NK-92 (cell line): ENCODE measurements around the gene CNGA3.
"Not testable (repeated sequence)": the region's sequence is repeated elsewhere in the genome, so short reads cannot be mapped to it uniquely, and the experiment has no call there.

Source experiments
- DNase-seq: peaks from one replicate; lab custom pipeline; 2025; ENCODE audit not compliant: unreplicated experiment; lab: John Stamatoyannopoulos, UW

The CNGA3 gene

DNA sequence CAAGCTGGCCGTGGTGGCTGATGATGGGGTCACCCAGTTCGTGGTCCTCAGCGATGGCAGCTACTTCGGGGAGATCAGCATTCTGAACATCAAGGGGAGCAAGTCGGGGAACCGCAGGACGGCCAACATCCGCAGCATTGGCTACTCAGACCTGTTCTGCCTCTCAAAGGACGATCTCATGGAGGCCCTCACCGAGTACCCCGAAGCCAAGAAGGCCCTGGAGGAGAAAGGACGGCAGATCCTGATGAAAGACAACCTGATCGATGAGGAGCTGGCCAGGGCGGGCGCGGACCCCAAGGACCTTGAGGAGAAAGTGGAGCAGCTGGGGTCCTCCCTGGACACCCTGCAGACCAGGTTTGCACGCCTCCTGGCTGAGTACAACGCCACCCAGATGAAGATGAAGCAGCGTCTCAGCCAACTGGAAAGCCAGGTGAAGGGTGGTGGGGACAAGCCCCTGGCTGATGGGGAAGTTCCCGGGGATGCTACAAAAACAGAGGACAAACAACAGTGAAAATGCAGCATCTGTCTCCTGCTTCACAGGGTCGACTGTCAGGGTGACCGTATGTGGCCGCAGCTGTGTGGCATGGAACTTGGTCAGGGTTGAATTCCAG lies 50.6 kb downstream of the CNGA3 start:
- no peak for DNase-seq

DNA sequence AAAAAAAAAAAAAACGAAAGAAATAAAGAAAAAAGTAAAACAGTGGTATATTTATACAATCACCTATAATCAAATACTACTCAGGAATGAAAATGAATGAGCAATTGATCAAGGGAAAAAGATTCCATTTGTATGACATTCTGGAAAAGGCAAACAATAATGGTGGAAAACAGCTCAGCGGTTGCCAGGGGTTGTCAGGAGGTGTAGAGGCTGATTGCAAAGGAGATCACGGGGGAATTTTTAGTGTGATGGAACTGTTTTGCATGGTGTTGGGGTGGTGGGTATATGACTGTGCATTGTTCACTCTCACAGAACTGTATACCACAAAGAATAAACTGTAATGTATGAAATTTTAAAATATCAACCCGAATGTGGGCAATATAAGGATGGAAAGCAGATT lies 52.9 kb downstream of the CNGA3 start:
- no peak for DNase-seq

DNA sequence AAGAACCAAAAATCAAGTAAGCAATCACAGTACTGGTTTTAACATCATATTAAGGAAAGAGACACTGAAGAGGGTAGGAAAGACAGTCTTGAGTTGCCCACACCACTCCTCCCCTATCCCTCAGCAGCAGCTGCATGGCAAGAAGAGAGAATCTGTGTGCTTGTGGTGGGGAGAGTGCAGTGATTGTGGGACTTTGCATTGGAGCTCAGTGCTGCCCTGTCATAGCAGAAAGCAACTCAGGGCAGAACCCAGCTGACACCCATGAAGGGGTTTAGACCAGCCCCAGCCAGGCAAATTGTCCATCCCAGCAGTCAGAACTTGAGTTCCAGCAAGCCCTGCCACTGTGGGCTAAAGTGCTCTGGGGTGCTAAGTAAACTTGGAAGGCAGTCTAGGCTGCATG lies 57.6 kb downstream of the CNGA3 start:
- no peak for DNase-seq

DNA sequence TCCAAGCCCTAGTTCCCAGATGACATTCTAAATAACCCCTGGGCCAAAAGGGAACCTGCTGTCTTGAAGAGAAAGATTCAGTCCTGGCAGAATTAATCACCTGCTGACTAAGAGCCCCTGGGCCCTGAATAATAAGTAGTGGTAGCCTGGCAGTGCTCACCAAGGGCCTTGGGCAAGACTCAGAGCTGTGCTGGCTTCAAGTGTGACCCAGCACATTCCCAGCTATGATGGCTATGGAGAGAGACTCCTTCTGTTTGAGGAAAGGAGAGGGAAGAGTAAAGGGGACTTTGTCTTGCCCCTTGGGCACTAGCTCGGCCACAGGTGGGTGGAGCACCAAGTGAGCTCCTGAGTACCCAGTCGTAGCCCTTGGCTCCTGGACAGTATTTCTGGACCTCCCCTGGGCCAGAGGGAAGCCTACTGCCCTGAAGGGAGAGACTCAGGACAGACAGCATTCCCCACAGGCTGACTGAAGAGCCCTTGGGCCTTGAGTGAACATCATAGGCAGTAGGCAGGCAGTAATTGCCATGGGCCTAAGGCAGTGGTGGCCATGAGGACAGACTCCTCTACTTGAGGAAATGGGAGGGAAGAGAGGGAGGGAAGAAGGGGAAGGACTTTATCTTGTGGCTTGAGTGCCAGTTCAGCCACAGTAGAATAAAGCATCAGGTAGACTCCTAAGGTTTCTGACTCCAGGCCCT lies 58.4 kb downstream of the CNGA3 start:
- DNase-seq = no peak

DNA sequence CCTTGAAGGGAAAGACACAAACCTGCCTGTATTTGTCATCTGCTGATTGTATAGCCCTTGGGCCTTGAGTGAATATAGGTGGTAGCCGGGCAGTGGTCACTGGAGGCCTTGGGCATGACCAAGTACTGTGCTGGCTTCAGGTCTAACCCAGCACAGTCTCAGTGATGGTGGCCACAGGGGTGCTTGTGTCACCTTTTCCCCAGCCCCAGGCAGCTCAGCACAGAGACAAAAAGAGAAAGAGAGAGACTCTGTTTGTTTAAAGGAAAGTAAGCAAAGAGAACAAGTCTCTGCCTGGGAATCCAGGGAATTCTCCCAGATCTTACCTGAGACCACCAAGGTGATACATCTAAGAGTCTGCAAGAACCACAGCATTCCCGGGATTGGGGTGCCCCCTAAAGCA lies 59.0 kb downstream of the CNGA3 start:
- DNase-seq = no peak

DNA sequence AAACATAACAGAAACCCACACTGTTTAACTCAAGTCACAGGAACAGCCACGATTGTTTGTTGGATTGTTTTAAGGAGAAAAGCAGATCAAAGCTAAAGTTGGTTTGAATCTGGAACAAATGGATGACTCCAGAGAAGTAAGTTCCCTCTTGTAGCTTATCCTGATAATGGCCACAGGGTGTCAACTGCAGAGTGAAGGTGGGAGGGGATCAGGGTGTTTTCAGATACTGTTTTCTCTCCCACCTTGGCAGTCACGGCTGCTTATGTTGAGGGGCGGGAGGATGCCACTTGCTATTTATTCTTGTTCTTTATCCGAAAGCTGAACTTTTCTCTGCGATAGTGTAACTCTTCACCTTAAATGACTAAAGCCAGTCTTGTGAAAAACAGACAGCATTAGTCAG lies 61.9 kb downstream of the CNGA3 start:
- DNase-seq = no peak

DNA sequence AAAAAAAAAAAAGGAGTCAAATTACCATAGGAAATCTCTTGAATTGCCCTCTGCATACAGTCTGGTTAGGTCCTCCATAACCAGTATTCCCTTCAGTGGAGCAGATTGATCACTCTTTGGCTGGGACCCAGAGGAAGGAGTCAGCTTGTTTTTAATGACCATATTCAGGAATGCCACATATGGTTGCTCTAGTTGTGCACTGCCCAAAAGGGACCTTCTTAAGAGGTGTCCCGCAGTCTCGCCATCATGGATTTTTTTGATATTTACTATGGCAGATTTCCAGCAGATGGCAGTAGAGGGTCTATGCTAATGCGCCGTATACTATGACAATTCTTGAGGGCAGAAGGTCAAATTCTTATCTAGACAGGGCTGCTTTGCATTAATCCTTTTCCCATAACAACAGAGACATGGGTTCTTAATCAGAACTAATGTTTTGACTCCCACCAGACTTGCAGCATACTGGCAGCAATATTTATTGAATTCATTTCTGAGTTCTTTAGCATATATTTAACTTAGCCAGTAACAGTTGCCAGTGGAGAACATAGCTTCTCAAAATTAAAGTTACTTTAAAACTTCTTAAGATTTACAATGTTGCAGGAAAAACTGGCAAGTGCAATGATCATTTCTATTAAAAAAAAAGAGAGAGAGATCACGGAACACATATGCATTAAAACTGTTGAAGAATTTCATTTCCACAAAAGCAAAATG lies 66.6 kb downstream of the CNGA3 start:
- no peak for DNase-seq

DNA sequence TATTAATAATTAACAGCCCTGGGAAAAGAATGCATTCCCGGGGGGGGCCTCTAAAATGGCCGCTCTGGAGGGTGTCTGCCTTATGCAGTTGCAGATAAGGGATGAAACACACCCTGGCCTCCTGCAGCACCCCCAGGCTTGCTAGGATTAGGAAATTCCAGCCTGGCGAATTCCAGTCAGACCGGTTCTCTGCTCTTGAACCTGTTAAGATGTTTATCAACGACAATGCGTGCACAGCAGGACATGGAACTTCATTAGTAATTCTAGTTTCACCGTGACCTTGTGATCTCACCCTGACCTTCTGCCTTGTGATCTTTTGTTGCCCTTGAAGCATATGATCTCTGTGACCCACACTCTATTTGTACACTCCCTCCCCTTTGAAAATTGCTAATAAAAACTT lies 68.0 kb downstream of the CNGA3 start:
- DNase-seq = not testable (repeated sequence)

DNA sequence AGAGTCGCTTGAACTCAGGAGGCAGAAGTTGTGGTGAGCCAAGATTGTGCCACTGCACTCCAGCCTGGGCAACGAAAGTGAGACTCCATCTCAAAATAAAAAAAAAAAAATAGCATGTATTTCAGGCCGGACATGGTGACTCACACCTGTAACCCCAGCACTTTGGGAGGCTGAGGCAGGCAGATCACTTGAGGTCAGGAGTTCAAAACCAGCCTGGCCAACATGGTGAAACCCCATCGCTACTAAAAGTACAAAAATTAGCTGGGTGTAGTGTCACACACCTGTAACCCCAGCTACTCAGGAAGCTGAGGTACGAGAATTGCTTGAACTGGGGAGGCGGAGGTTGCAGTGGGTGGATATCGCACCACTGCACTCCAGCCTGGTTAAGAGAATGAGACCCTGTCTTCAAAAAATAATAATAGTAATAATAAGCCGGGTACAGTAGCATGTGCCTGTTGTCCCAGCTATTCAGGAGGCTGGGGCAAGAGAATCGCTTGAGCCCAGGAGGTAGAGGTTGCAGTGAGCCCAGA lies 69.5 kb downstream of the CNGA3 start:
- not testable (repeated sequence) for DNase-seq

DNA sequence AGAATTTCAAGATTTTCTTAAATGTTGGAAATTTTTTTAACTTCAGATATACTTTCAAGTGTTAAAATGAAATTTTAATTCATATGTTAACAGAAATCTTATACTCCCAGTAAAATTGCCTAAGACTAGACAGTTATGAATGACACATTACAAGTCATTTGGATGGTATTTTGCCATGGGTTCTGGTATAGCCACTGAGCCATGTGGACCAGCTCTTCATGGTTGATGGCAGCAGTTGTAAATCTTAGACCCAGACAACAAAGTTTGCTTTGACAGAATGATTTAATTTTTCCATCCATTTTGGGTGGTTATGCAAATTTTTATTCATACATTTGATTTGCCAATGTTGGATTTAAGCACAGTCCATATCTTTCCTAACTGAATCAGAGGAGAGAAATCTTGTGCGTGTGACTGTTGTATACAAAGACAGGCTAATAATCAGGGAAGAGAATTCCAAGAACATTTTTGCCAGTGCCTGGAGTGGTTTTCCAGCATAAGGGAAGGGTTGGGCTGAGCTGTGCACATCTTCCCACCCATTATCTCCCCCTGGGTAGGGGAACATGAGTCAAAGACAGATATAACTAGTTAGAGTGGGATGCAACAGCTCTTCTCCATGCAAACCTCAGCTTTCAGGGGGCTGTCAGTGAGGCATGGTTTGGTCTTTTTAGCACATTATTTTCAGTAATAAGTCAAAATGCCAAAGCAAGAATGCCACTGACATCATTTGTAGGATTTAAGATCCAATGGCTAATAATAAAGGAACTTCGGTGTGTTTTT lies 70.3 kb downstream of the CNGA3 start:
- DNase-seq = no peak

DNA sequence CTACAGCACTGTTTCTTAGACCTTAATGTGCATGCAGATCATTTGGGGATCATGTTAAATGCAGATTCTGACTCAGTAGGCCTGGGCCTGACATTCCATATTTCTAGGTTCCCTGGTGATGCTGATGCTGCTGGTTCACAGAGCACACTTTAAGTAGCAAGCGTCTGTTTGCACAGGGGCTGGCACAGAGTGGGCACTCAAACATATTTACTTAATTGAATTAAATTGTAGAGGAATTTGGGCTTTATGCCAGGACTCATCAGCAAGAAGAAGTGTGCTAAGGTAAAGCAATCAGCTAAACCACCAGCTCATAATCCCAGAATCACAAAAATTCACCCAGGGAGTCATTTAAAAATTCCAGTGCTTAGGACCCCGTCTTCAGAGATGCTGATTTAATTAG lies 73.3 kb downstream of the CNGA3 start:
- DNase-seq = no peak

DNA sequence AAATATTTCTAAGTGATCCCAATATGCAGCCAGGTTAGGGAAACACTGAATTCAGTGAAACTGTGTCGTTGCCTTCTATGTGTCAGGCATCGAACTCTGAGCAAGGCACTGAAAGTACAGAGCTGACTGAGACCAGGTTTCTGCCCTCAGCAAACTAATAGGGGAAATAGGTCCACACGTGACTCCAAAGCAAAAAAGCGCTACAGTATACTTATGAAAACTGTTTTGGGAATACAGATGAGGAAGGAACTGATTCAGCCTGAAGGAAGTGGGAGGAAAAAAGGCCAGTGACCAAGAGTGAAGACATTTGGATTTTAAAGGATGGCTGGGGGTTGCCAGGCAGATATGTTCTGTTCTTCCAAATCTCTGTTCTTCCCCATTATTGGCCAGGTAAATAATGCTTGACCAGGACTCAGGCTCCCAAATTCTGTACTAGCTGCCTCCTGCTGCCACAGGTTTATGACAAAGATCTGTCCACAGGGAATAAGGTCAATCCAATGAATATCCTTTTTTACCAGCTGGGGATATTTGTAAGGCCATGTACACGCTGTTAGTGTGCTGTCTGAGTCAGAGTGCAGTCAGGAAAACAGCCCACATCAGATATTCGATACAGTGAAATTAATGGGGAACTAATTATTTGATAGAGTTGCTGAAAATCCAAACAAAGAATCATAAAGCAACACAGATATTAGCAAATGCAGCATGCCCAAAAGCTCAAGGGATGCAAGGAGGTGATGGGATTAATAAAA lies 73.9 kb downstream of the CNGA3 start:
- DNase-seq = no peak

DNA sequence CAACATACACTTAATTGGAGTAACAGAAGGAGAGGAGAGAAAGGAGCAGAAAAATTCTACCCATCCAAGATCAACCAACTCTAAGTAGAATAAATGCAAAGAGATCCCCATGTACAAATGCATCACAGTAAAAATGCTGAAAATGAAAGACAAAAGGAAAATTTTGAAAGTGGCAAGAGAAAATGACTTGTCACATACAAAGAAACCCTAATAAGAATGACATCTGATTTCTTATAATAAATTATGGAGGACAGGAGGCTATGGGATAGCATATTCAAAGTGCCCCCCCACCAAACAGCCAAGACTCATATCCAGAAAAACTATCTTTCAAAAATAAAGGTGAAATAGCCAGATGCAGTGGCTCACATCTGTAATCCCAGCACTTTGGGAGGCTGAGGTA lies 76.2 kb downstream of the CNGA3 start:
- DNase-seq = no peak

DNA sequence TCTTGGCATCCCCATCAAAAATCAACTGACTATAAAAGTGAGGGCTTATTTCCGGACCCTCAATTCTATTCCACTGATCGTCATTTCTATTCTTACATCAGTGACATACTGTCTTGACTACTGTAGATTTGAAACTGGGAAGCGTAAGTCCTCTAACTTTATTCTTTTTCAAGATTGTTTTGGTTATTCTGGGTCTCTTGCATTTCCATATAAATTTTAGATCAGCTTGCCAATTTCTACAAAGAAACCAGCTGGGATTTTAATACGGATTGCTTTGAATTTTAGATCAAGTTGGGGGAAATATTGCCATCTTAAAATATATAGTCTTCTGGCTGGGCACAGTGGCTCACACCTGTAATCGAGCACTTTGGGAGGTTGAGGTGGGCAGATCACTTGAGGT lies 80.5 kb downstream of the CNGA3 start:
- DNase-seq = no peak

DNA sequence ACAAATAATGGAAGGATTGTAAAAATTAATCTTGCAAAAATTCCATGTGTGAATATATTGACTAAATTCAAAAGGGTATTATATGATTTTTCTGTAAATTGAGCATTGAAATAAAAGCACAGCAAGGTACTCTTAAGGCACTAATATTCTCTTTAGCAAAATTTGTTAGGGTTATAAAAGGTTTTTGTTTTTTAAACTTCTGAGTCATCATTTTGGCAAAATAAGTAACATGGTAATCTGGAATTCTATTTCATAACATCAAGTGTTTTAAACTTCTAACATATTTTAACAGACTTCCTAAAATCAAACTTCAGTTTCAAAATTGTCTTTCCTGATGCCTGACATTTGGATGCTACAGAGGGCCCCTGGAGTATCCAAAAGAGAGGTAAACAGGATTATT lies 85.9 kb downstream of the CNGA3 start:
- DNase-seq = no peak

DNA sequence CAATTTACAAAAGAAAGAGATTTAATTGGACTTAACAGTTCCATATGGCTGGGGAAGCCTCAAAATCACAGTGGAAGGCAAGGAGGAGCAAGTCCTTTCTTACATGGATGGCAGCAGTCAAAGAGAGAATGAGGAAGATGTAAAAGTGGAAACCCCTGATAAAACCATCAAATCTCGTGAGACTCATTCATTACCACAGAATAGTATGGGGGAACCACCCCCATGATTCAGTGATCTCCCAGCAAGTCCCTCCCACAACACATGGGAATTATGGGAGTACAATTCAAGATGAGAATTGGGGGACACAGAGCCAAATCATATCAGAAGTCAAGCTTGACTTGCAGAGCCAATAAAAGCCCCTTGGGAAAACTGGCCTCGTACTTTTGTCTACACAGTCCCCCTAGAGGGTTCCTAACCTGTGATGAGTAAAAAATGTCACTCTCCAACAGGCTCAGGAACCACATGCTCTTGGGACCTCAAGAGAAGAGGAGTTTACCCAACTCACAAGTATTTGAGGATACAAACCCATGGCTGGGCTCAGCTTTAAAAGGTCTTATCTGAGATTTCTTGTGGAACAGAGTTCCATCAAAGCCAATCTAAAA lies 87.2 kb downstream of the CNGA3 start:
- DNase-seq = no peak

DNA sequence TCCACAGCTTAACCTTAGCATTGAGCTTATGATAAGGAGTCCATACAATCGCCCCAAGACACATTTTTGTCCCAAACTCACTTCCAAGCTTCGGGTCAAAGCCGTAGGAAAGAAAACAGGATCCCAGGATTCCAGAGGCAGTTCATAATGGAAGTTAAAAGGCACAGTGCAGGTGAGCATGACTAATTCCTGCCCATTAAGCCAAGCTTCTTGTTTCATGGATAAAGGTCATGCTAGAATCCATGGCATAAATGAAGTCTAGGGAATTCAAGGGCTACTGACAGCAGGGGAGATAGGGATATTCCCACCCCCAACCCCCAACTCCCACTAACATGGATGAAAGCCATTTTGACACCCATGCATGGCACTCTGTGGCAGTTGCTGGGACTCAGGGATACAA lies 88.2 kb downstream of the CNGA3 start:
- DNase-seq = no peak

DNA sequence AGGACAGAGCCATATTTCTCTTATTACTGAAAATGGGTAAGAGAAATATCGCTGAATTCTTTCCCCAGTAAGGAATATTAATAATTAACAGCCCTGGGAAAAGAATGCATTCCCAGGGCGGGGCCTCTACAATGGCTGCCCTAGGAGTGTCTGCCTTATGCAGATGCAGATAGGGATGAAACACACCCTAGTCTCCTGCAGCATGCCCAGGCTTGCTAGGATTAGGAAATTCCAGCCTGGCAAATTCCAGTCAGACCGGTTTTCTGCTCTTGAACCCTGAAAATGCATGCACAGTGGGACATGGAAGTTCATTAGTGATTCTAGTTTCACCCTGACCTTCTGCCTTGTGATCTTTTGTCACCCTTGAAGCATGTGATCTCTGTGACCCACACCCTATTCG lies 89.4 kb downstream of the CNGA3 start:
- DNase-seq = not testable (repeated sequence)

DNA sequence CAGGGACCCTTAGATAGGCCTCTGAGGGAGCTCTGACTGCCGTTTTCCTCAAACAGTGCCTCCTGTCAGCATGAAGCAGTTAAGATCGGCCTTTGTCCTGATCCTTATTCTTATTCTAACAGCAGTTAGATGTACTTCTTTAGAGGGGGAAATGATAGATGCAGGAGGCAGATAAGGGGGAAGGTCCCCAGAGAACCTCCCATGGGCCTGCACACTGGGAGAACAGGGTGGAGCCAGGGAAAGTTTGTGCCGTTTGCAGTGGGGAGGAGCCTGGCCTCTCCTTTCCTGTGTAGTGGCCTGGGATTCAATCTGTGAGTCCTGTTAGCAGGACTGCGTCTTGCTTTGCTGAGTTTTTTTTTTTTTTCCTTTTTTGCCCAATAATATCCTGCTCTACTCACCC lies 90.5 kb downstream of the CNGA3 start:
- no peak for DNase-seq
